HepG2 (cell line): ENCODE data around the gene GABRA1. TPM values are rescaled to one million over a fixed set of nuclear protein-coding genes. Genes with fewer than 3 reads are reported as not detected.

Experiments
- ATAC-seq: fragments of 200-7000 bp; cut with Tn5 transposase; 3 replicates; pipeline ENCODE4 v1.9.1; 2020; ENCODE audit warnings: mild to moderate bottlenecking, moderate library complexity
- BruUV-seq: library from RNA; stranded (reverse); fragments of 400-500 nt; replicated peaks from 2 replicates; lab custom pipeline; 2021; lab: Mats Ljungman, UMichigan
- CTCF ChIA-PET: fragments of 300-600 bp; formaldehyde crosslinking; extraction: SDS; loops from one replicate; lab custom pipeline; 2021; ENCODE audit warnings: low total read pairs, inconsistent platforms, low intra/inter-chr PET ratio; lab: Yijun Ruan, JAX
- POLR2A ChIA-PET: fragments of 350-600 bp; sonication (Branson Sonifier 250); formaldehyde crosslinking; loops from one replicate; lab custom pipeline; 2020; ENCODE audit warnings: antibody characterized with exemption, inconsistent platforms; lab: Yijun Ruan, JAX
- DNase-seq: peaks from one replicate; pipeline ENCODE4 v3.0.0-alpha.2; 2015; ENCODE audit warnings: low spot score
- FAIRE-seq: peaks from 3 replicates; lab custom pipeline; 2011; peaks lifted over from hg19 to GRCh38; lab: Jason Lieb, UNC
- H2AFZ ChIP-seq: one replicate; pipeline ENCODE4 v1.6.1; 2011; ENCODE audit warnings: low read length, inconsistent platforms
- H3K27ac ChIP-seq: fragments of 300-600 bp; 3 replicates; pipeline ENCODE4 v1.8.0; 2011; ENCODE audit warnings: mixed run types, mild to moderate bottlenecking, mixed read lengths, low read length, inconsistent platforms; ENCODE audit not compliant: insufficient read depth; ENCODE audit errors: extremely low read length
- H3K27me3 ChIP-seq, 2 experiments: fragments of 200-600 bp in 1 of 2; 2 replicates in 1 of 2; 3 replicates in 1 of 2; pipeline versions ENCODE4 v1.6.0 to v1.8.0; 2011; ENCODE audit warnings: low read length in 2 of 2, mild to moderate bottlenecking in 2 of 2, moderate library complexity in 2 of 2, inconsistent platforms in 1 of 2; ENCODE audit not compliant: insufficient read depth in 2 of 2, control insufficient read depth in 1 of 2
- H3K36me3 ChIP-seq, 2 experiments: fragments of 200-600 bp in 1 of 2; replicated peaks in 1 of 2; 2 replicates in 1 of 2; 3 replicates in 1 of 2; pipeline versions ENCODE4 v1.5.1 to v1.8.0; 2011; ENCODE audit warnings: low read length in 2 of 2, inconsistent platforms in 1 of 2; ENCODE audit not compliant: insufficient read depth in 2 of 2, control insufficient read depth in 1 of 2
- H3K4me1 ChIP-seq: 2 replicates; pipeline ENCODE4 v1.5.1; 2012; ENCODE audit warnings: low read length, inconsistent platforms; ENCODE audit not compliant: insufficient read depth
- H3K4me2 ChIP-seq: 2 replicates; pipeline ENCODE4 v1.6.0; 2011; ENCODE audit warnings: low read depth, low read length, inconsistent platforms
- H3K4me3 ChIP-seq, 3 experiments: fragments of 200-600 bp in 1 of 3; sonication (generic), shearing (Covaris generic) in 1 of 3; replicated peaks in 1 of 3; 2 replicates each; pipeline ENCODE4 v1.5.1; 2011 to 2016; ENCODE audit warnings: low read length in 3 of 3, inconsistent platforms in 2 of 3, low read depth in 2 of 3, mild to moderate bottlenecking in 2 of 3, control low read depth in 1 of 3, mixed read lengths in 1 of 3; ENCODE audit not compliant: insufficient read depth in 1 of 3
- H3K79me2 ChIP-seq: one replicate; pipeline ENCODE4 v1.6.1; 2011; ENCODE audit warnings: low read length, inconsistent platforms; ENCODE audit not compliant: insufficient read depth
- H3K9ac ChIP-seq: 2 replicates; pipeline ENCODE4 v1.6.0; 2011; ENCODE audit warnings: mild to moderate bottlenecking, low read depth, low read length, inconsistent platforms; ENCODE audit not compliant: insufficient read depth
- H3K9me3 ChIP-seq: 2 replicates; pipeline ENCODE4 v1.5.1; 2012; ENCODE audit warnings: mild to moderate bottlenecking, low read length
- H4K20me1 ChIP-seq: 2 replicates; pipeline ENCODE4 v1.6.0; 2011; ENCODE audit warnings: inconsistent platforms, mild to moderate bottlenecking, low read length, moderate library complexity; ENCODE audit not compliant: insufficient read depth
- CCDC6 ChIP-seq: sonication (generic); formaldehyde crosslinking; IDR thresholded peaks from 2 replicates; pipeline ENCODE4 v1.8.1; 2022; ENCODE audit warnings: mild to moderate bottlenecking, missing genetic modification reagents, moderate library complexity
- DNMT3B ChIP-seq: conservative IDR thresholded peaks from 2 replicates; pipeline ENCODE4 v1.6.1; 2016; ENCODE audit warnings: missing biosample characterization, control low read depth
- FOSL2 ChIP-seq: sonication (generic); formaldehyde crosslinking; IDR thresholded peaks from 2 replicates; pipeline ENCODE4 v1.4.0; 2020; ENCODE audit warnings: missing genetic modification reagents
- GABPB1 ChIP-seq: IDR thresholded peaks from 2 replicates; pipeline ENCODE4 v1.6.1; 2016; ENCODE audit warnings: mild to moderate bottlenecking, missing genetic modification reagents, moderate library complexity, missing compliant biosample characterization
- HIVEP1 ChIP-seq: sonication (generic); formaldehyde crosslinking; IDR thresholded peaks from 2 replicates; pipeline ENCODE4 v1.4.0; 2020; ENCODE audit warnings: mild to moderate bottlenecking, missing genetic modification reagents
- HOXD1 ChIP-seq: sonication (generic); formaldehyde crosslinking; IDR thresholded peaks from 2 replicates; pipeline ENCODE4 v1.5.0; 2020; ENCODE audit warnings: missing genetic modification reagents
- MEF2D ChIP-seq: sonication (generic); formaldehyde crosslinking; IDR thresholded peaks from 2 replicates; pipeline ENCODE4 v1.5.1; 2020; ENCODE audit warnings: mild to moderate bottlenecking, missing genetic modification reagents
- NFE2 ChIP-seq: sonication (generic); formaldehyde crosslinking; IDR thresholded peaks from 2 replicates; pipeline ENCODE4 v1.4.0; 2020; ENCODE audit warnings: missing genetic modification reagents
- PAF1 ChIP-seq: IDR thresholded peaks from 2 replicates; pipeline ENCODE4 v1.6.1; 2016; ENCODE audit warnings: missing genetic modification reagents, missing compliant biosample characterization
- PTBP1 ChIP-seq: fragments of 200-400 bp; formaldehyde crosslinking; IDR thresholded peaks from 2 replicates; pipeline ENCODE4 v1.6.1; 2018; ENCODE audit warnings: low read length, low read depth; ENCODE audit not compliant: poor library complexity, severe bottlenecking
- RXRB ChIP-seq: IDR thresholded peaks from 2 replicates; pipeline ENCODE4 v1.6.1; 2016; ENCODE audit warnings: borderline replicate concordance, missing genetic modification reagents, missing compliant biosample characterization
- SP140L ChIP-seq: sonication (generic); formaldehyde crosslinking; IDR thresholded peaks from 2 replicates; pipeline ENCODE4 v1.4.0; 2020; ENCODE audit warnings: missing genetic modification reagents, borderline replicate concordance
- THAP11 ChIP-seq: IDR thresholded peaks from 2 replicates; pipeline ENCODE4 v1.6.1; 2016; ENCODE audit warnings: missing biosample characterization, missing genetic modification reagents
- TOPORS ChIP-seq: sonication (generic); formaldehyde crosslinking; IDR thresholded peaks from 2 replicates; pipeline ENCODE4 v1.8.0; 2023; ENCODE audit warnings: mild to moderate bottlenecking, missing genetic modification reagents
- ZNF333 ChIP-seq: sonication (generic); formaldehyde crosslinking; IDR thresholded peaks from 2 replicates; pipeline ENCODE4 v1.4.0; 2020; ENCODE audit warnings: mild to moderate bottlenecking, missing genetic modification reagents, borderline replicate concordance
- ZNF496 ChIP-seq: sonication (generic); formaldehyde crosslinking; IDR thresholded peaks from 2 replicates; pipeline ENCODE4 v1.8.1; 2023; ENCODE audit warnings: mild to moderate bottlenecking, moderate library complexity, missing genetic modification reagents; ENCODE audit not compliant: insufficient replicate concordance
- ZNF644 ChIP-seq: IDR thresholded peaks from 2 replicates; pipeline ENCODE4 v1.6.1; 2016; ENCODE audit warnings: low read depth
- ZNF75D ChIP-seq: sonication (generic); formaldehyde crosslinking; IDR thresholded peaks from 2 replicates; pipeline ENCODE4 v1.8.1; 2023; ENCODE audit warnings: missing genetic modification reagents, mild to moderate bottlenecking, borderline replicate concordance
- ZSCAN22 ChIP-seq: sonication (generic); formaldehyde crosslinking; IDR thresholded peaks from 2 replicates; pipeline ENCODE4 v1.4.0; 2020; ENCODE audit warnings: mild to moderate bottlenecking, missing genetic modification reagents
- WGBS: methylation state at CpG from one replicate; pipeline ENCODE4 v1.1.6; 2017; ENCODE audit warnings: low lambda C conversion rate; 5-methylcytosine and 5-hydroxymethylcytosine counted together
- in situ Hi-C: cut with HindIII; loops from 2 replicates; pipeline ENCODE4 v1.10.0; 2017; ENCODE audit warnings: low pct_unique_long_range_greater_than_20kb; ENCODE audit not compliant: extremely low pct_ligation_motif_present
- intact Hi-C: fragments of 100-400 bp; cut with micrococcal nuclease; formaldehyde crosslinking; loops from one replicate; pipeline ENCODE4 v1.10.0; 2022; ENCODE audit not compliant: unreplicated experiment
- polyA plus RNA-seq, 8 experiments: library from polyadenylated mRNA; depleted of rRNA in 3 of 8; stranded (reverse) in 7 of 8; unstranded in 1 of 8; fragments of >200 nt; fragmentation: Illumina TruSeq in 4 of 8; extraction: Trizol in 4 of 8; gene quantifications; 2 replicates each; pipeline versions ENCODE4 v1.2.1 to v1.2.3, GENCODE V29; 2011 to 2016; ENCODE audit warnings: low read depth in 4 of 8, missing spikeins in 1 of 8, mixed read lengths in 1 of 8; ENCODE audit not compliant: insufficient read depth in 1 of 8
- total RNA-seq, 5 experiments: library from RNA; depleted of rRNA; stranded (reverse); fragments of >200 nt; fragmentation: Illumina TruSeq; extraction: Trizol; gene quantifications; 2 replicates each; pipeline ENCODE4 v1.2.3, GENCODE V29; 2016; ENCODE audit warnings: low read depth in 1 of 5
- TF ChIP-seq, protein P1 (sequence below): sonication (generic); formaldehyde crosslinking; conservative IDR thresholded peaks from 2 replicates; pipeline ENCODE4 v1.8.0; 2022; ENCODE audit warnings: missing genetic modification reagents
- TF ChIP-seq, protein P2 (sequence below): sonication (generic); formaldehyde crosslinking; IDR thresholded peaks from 2 replicates; pipeline ENCODE4 v1.8.1; 2022; ENCODE audit warnings: mild to moderate bottlenecking, missing genetic modification reagents
- TF ChIP-seq, protein P3 (sequence below): sonication (generic); formaldehyde crosslinking; IDR thresholded peaks from 2 replicates; pipeline ENCODE4 v1.4.0; 2020; ENCODE audit warnings: missing genetic modification reagents

The GABRA1 gene
- total and polyA plus RNA-seq, 2 of the 13 experiments (the other 11 are each of a cell fraction or from before 2014, with no cell fraction given), result not detected

DNA sequence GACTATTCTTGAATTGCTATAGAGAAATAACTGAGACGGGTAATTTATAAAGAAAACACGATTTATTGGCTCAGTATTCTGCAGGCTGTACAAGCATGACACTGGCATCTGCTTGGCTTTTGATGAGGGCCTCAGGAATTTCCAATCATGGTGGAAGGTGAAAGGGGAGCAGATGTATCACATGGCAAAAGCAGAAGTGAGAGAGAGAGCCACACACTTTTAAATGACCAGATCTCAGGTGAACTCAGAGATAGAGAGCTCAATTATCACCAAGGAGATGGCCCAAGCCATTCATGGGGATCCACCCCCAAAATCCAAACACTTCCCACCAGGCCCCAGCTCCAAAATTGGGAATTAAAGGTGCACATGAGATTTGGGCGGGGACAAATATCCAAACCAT lies 15.3 kb downstream of the GABRA1 start (continued):
- TF ChIP-seq ZNF333 (CRISPR knock-in tag), result no peak
- no peak for TF ChIP-seq HOXD1
- TF ChIP-seq NFE2, result no peak
- no peak for TF ChIP-seq MEF2D (CRISPR knock-in tag)
- TF ChIP-seq, protein P1, sequence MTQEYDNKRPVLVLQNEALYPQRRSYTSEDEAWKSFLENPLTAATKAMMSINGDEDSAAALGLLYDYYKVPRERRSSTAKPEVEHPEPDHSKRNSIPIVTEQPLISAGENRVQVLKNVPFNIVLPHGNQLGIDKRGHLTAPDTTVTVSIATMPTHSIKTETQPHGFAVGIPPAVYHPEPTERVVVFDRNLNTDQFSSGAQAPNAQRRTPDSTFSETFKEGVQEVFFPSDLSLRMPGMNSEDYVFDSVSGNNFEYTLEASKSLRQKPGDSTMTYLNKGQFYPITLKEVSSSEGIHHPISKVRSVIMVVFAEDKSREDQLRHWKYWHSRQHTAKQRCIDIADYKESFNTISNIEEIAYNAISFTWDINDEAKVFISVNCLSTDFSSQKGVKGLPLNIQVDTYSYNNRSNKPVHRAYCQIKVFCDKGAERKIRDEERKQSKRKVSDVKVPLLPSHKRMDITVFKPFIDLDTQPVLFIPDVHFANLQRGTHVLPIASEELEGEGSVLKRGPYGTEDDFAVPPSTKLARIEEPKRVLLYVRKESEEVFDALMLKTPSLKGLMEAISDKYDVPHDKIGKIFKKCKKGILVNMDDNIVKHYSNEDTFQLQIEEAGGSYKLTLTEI, result no peak
- TF ChIP-seq, protein P2, sequence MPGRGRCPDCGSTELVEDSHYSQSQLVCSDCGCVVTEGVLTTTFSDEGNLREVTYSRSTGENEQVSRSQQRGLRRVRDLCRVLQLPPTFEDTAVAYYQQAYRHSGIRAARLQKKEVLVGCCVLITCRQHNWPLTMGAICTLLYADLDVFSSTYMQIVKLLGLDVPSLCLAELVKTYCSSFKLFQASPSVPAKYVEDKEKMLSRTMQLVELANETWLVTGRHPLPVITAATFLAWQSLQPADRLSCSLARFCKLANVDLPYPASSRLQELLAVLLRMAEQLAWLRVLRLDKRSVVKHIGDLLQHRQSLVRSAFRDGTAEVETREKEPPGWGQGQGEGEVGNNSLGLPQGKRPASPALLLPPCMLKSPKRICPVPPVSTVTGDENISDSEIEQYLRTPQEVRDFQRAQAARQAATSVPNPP (CRISPR knock-in tag), result no peak

DNA sequence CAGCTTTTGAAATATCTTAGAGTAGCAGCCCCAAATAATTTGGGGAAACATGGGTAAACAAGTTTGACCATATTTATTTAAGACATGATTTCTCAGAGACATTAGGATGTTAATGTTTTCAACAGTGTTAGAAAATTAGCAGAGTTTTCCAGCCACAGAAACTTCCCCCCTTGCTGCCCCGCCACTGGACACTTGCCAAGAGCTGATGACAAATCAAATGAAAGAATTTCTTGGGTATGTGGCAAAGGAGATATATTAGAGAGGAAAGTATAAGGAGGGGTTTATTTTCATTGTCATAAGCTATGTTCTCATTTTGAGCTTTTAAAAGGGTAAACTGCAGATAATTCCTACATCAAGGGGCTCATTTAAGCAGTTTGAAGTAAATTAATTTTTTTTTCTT lies 15.9 kb downstream of the GABRA1 start:
- Histone ChIP-seq H3K4me2 (no peak overlapping the region), H3K9ac (no peak overlapping the region), H3K27me3 (no peaks in the 10 kb centered on the region), H3K4me3 (no peak overlapping the region), H3K79me2 (no peaks in the 10 kb centered on the region), H4K20me1 (no peaks in the 10 kb centered on the region), H3K27ac (no peak overlapping the region), H3K36me3 (no peaks in the 10 kb centered on the region), H2AFZ (no peak overlapping the region), H3K4me1 (no peaks in the 10 kb centered on the region), H3K9me3 (no peaks in the 10 kb centered on the region)
- intact Hi-C loops (no loop called here), in situ Hi-C loops (no loop called here)
- DNase-seq (no peak), ATAC-seq (no peak), FAIRE-seq (no peak)
- CTCF ChIA-PET, result no interaction called here
- BruUV-seq, result no TSS peak
- POLR2A ChIA-PET, result no interaction called here
- 0% methylated on average over 1 of the region's 1 CpG for WGBS
- TF ChIP-seq PTBP1 (no peak), TOPORS (CRISPR knock-in tag) (no peak), CCDC6 (no peak), GABPB1 (CRISPR knock-in tag) (no peak), FOSL2 (no peak), HIVEP1 (no peak), THAP11 (CRISPR knock-in tag) (no peak), ZSCAN22 (CRISPR knock-in tag) (no peak), DNMT3B (CRISPR knock-in tag) (no peak), ZNF644 (CRISPR knock-in tag) (no peak), ZNF496 (no peak), SP140L (CRISPR knock-in tag) (no peak), PAF1 (CRISPR knock-in tag) (no peak), RXRB (CRISPR knock-in tag) (no peak), ZNF75D (CRISPR knock-in tag) (no peak)
- TF ChIP-seq, protein P3, sequence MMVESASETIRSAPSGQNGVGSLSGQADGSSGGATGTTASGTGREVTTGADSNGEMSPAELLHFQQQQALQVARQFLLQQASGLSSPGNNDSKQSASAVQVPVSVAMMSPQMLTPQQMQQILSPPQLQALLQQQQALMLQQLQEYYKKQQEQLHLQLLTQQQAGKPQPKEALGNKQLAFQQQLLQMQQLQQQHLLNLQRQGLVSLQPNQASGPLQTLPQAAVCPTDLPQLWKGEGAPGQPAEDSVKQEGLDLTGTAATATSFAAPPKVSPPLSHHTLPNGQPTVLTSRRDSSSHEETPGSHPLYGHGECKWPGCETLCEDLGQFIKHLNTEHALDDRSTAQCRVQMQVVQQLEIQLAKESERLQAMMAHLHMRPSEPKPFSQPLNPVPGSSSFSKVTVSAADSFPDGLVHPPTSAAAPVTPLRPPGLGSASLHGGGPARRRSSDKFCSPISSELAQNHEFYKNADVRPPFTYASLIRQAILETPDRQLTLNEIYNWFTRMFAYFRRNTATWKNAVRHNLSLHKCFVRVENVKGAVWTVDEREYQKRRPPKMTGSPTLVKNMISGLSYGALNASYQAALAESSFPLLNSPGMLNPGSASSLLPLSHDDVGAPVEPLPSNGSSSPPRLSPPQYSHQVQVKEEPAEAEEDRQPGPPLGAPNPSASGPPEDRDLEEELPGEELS (CRISPR knock-in tag), result no peak
